GM21515 (cell line): ENCODE results near the gene ZRANB3.
"Not testable (repeated sequence)": the region's sequence is repeated elsewhere in the genome, so short reads cannot be mapped to it uniquely, and the experiment has no call there.

ENCODE experiments used
- ATAC-seq: cut with Tn5 transposase; IDR thresholded peaks from one replicate; pipeline ENCODE4 v1.9.1; 2021; ENCODE audit not compliant: unreplicated experiment

Gene ZRANB3

GRCh38 chr2:135149251-135149650 is 381.8 kb downstream of the ZRANB3 start:
- no peak for ATAC-seq

DNA sequence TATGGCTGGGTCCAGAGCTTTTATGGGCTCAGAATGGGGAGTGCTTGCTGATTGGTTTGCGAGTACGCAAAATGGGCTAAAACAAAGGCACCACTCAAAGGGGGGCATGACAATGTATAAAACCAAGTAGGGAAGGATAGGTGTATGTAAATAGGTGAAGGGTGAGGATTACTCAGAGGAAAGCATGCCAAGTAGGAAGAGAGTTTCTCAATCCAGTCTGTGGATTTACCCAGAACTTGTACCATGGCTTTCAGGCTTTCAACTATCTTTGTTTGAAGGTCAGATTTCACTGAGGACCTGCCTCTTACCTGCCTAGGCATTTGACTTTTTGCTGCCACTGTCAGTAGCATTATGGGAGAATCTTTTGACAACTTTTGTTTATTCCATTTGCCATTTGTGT is 386.7 kb downstream of the ZRANB3 start:
- ATAC-seq = no peak

DNA sequence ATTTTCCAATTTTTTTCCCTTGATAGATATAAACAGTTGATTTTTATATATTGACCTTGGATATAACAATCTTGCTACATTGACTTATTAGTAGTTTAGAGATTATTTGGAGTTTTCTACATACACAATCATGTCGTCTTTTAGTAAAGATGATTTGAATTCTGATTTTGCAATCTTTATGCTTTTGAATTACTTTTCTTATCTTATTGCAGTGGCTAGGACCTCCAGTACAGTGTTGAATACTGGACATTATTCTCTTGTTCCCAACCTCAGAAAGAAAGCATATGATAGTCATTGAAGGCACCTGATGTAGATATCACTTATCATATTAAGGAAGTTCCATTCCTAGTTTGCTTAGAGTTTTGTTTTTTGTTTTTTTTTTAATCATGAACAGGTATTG is 388.7 kb downstream of the ZRANB3 start:
- no peak for ATAC-seq

DNA sequence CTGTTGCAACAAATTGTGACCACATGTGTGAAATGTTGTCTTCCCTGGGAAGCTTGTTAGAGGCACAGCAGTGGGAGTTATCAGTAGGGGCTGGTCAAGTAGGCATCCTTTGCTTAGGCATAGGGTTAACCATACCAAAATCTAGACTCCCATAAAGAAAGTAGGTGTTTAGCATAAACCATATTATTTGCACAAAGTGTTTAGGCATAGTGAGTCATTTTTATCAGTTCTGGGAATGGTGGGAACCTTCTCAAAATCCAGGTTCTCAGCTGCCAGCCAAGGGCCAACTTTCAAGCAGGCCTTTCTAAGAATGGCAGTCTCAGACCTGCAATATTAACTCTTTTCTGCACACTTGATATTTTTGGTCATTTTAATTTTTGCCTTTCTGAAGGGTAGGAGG is 390.4 kb downstream of the ZRANB3 start:
- no peak for ATAC-seq

GRCh38 chr2:135132314-135132713 is 398.7 kb downstream of the ZRANB3 start:
- no peak for ATAC-seq

- no peak for ATAC-seq
Measured at GRCh38 chr2:135130751-135131150, 400.3 kb downstream of the ZRANB3 start.

DNA sequence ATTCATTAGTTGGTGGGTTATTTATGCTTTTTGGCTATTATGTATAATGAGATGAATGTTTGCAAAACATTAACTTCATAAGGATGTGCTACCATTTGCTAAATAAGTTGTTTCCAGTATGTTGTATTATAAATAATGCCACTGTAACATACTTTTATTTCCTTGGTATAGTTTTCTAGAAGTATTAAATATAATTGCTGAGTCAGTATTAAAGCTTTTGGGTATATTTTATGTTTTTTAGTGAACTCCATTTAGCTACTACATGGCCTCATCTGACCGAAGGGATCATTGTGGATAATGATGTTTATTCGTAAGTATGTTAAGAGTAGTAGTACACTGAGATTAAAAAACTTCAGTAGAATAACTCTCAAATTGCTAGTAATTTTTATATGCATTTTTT is 405.1 kb downstream of the ZRANB3 start:
- ATAC-seq = no peak

GRCh38 chr2:135124924-135125886 is 405.8 kb downstream of the ZRANB3 start:
- no peak for ATAC-seq

GRCh38 chr2:135121658-135122039 is 409.4 kb downstream of the ZRANB3 start:
- ATAC-seq = not testable (repeated sequence)

DNA sequence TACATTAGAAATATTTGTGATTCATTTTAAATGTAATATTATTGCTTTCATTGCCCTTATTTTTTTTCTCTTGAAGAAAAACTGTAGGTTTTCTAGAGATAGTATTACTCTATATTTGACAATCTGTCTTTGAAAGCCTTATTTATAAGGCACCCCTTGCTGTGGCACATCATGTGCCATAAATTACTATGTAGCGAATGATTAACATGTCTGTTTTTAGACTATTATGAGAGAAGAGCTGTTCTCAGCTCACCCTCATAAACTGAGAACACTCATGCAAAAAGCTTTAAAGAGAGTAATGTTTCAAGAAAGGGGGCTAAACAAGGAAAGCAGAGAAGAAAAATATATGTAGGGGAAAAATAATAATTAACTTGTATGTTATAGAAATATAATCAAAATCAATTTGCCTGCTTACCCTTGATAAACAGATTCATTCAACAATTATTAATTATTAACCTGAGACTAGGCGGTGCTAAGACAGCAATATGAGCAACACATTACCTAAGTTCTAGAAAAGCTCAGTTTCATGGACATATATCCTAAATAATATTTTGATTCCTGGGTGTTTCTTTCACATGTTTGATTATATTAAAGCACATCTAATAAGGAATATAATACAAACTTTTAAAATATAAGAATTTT is 409.9 kb downstream of the ZRANB3 start:
- no peak for ATAC-seq

GRCh38 chr2:135119582-135119981 is 411.4 kb downstream of the ZRANB3 start:
- ATAC-seq = no peak

- no peak for ATAC-seq
Measured at GRCh38 chr2:135113322-135113721, 417.7 kb downstream of the ZRANB3 start.

GRCh38 chr2:135105513-135106316 is 425.3 kb downstream of the ZRANB3 start:
- ATAC-seq = not testable (repeated sequence)

DNA sequence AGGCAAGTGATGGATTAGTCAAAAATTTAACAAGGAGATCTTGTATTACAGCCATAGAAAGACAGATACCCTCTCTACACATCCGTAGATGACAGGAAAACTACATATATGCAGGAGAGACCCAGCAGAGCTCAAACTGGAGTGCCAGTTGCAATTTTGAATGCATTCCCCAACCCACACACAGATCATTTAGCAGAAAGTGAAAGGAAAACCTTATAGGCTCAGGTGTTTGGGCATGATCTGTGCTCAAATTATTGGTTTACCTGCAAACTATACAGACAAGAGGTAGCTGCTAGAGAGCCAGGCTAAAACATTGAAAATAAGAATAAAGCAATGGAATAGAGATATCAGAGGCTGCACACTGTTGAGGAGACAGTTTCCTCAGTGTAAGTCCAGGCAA is 427.2 kb downstream of the ZRANB3 start:
- no peak for ATAC-seq

DNA sequence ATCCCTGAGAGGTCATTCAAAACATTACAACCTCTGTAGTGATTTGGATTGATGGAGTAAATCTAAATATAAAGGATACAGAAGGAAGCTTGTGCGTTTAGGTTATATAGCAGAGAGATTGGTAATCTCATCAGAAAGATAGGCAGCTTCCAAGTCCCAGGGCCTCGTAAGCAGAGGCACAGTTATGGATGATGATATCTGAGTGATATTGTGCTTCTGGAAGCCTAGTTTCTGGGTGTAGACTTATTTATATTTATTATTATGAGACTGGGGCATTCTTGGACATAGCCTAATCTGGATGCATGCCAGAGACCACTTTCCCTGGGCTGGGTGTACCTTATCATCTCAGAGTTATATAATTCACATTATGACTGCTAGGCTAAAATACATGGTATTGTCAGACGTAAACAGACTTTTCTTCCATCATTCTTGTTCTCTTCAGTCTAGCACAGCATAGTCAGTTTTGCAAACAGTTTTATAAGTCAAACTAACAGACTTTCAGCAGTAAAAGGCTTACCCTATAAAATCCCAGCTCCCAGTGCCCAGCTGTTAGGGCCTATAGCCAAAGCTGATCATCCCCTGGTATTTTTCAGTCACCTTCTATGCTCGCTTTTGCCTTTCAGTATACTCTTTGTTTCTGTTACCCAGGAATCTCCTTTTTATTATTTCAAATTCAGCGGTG is 431.1 kb downstream of the ZRANB3 start:
- ATAC-seq = no peak

DNA sequence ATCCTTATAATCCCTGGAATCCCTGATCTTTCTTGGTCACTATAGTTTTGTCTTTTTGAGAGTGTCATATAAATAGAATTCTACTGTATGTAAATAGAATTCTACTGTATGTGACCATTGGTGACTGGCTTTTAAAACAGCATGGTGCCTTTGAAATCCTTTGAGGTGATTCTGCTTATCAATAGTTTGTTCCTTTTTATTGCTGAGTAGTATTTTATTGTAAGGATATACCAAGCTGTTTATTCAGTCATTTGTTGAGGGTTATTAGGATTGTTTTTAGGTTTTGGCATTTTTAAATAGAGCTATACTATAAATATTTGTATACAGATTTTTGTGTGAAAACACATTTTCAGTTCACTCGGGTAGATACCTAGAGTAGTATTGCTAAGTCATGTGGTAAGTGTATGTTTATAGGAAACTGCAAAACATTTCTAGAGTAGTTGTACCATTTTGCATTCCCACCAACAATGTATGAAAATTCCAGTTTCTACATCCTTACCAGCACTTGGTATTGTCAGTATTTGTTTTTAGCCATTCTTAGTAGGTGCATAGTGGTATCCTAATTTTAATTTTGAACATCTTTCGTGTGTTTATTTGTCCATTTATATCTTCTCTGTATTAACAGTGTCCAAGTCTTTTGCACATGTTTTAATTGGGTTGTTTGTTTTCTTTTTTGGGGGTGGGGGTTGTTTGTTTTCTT is 433.3 kb downstream of the ZRANB3 start:
- ATAC-seq = no peak

DNA sequence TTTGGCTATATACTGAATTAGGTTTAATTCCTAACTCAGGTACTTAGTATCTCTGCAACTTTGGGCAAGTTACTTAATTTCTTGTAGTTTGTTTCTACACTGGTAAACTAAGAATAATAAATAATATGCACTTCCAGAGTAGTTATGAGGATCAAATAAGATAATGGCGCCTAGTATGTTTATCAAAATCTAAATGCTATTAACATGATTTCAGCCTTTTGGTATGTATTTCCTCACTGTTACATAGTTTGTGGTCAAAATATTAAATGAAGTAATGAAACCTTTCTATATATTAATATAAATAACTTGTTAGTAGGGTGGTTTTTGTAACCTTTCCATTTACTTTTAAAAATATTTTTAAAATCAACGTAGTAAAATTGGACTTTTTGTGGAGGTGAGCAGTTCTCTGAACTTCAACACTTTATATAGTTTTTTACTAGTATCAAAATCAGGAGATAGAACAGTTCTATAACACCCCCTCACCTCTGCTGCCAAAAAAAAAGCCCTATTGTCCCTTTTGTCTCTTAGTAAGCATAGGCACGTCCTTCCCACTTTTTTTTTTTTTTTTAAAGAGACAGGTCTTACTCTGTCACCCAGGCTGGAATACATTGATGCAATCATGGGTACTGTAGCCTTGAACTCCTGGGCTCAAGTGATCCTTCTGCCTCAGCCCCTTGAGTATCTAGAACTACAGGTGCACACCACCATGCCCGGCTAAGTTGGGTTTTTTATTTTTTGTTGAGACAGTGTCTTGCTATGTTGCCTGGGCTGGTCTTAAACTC is 434.2 kb downstream of the ZRANB3 start:
- ATAC-seq = no peak

- no peak for ATAC-seq
Measured at GRCh38 chr2:135095591-135095990, 435.4 kb downstream of the ZRANB3 start.

- no peak for ATAC-seq
Measured at GRCh38 chr2:135094508-135094907, 436.5 kb downstream of the ZRANB3 start.
